Superior temporal gyrus (tissue), 1 donor: ENCODE results near the gene THSD7B.

Experiments
- DNase-seq: peaks from one replicate; pipeline ENCODE4 v3.0.0-alpha.2; 2016; ENCODE audit errors: extremely low spot score

The THSD7B gene

GRCh38 chr2:137199751-137200150 lies 434.4 kb downstream of the THSD7B start:
- no peak for DNase-seq

GRCh38 chr2:137202318-137202717 lies 437.0 kb downstream of the THSD7B start:
- DNase-seq: no peak

- DNase-seq: no peak
Measured at GRCh38 chr2:137205324-137205723, 440.0 kb downstream of the THSD7B start.

GRCh38 chr2:137206069-137206468 lies 440.7 kb downstream of the THSD7B start:
- no peak for DNase-seq

- no peak for DNase-seq
Measured at GRCh38 chr2:137207030-137207429, 441.7 kb downstream of the THSD7B start.

GRCh38 chr2:137208431-137208891 lies 443.1 kb downstream of the THSD7B start:
- no peak for DNase-seq

GRCh38 chr2:137210039-137210438 lies 444.7 kb downstream of the THSD7B start:
- DNase-seq: no peak

- DNase-seq: no peak
Measured at GRCh38 chr2:137211761-137212160, 446.4 kb downstream of the THSD7B start.

- DNase-seq: no peak
Measured at GRCh38 chr2:137220438-137220993, 455.2 kb downstream of the THSD7B start.

GRCh38 chr2:137221797-137222492 lies 456.6 kb downstream of the THSD7B start:
- DNase-seq: no peak

GRCh38 chr2:137223722-137224121 lies 458.4 kb downstream of the THSD7B start:
- DNase-seq: no peak

- DNase-seq: no peak
Measured at GRCh38 chr2:137228566-137228965, 463.2 kb downstream of the THSD7B start.

- DNase-seq: no peak
Measured at GRCh38 chr2:137229834-137230233, 464.5 kb downstream of the THSD7B start.

- DNase-seq: no peak
Measured at GRCh38 chr2:137231628-137232027, 466.3 kb downstream of the THSD7B start.

- no peak for DNase-seq
Measured at GRCh38 chr2:137232076-137232475, 466.7 kb downstream of the THSD7B start.

- DNase-seq: no peak
Measured at GRCh38 chr2:137233091-137233490, 467.7 kb downstream of the THSD7B start.

GRCh38 chr2:137237055-137237454 lies 471.7 kb downstream of the THSD7B start:
- DNase-seq: no peak

GRCh38 chr2:137238065-137238464 lies 472.7 kb downstream of the THSD7B start:
- no peak for DNase-seq

GRCh38 chr2:137249463-137250130 lies 484.3 kb downstream of the THSD7B start:
- DNase-seq: no peak

- no peak for DNase-seq
Measured at GRCh38 chr2:137250401-137250800, 485.1 kb downstream of the THSD7B start.

- DNase-seq: no peak
Measured at GRCh38 chr2:137251045-137251444, 485.7 kb downstream of the THSD7B start.

GRCh38 chr2:137252934-137253333 lies 487.6 kb downstream of the THSD7B start:
- DNase-seq: no peak

- no peak for DNase-seq
Measured at GRCh38 chr2:137254052-137254451, 488.7 kb downstream of the THSD7B start.
